ENCODE data around the gene ESAM.

ESAM gene

DNA sequence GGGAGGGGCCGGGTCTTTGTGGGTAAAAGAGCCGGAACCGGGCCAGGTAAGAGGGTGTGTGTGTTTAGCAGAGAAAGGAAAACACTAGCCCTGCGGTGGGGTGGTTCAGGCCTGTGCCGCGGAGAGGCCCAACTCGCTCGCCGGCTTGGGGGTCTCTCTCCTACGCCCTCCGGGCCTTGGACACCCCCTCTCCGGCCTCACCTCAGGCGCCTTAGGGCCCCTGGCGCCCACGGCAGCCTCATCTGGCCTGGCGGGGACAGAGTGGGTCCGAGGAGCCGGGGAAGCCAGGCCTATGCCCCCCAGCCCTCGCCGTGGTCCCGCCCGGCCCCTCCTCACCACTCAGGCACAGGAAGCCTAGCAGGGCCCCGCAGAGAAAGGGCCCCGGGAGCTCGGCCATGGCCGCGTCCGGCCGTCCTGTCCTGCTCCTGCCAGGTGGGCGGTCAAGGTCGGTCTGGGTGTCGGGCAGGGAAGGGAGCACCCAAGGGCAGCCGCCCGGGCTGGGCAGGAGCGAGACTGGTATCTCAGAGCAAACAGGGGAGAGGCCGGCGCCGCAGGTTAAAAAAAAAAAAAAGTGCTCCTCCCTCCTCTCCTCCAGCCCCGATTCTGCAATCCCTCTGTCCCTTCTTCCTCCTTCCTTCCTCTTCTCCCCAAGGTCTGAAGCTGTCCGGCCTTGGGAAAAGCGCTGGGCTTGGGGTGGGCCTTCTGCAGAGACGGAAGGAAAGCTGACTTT lies 10.2 kb downstream of the ESAM start, which contains the start of gene VSIG2:
Gene VSIG2, minus strand, starts transcription at position 515 of the 730 bp plus-strand sequence. Its CDS starts 118 bp downstream, at position 397.
- no peak for DNase-seq

- no peak for DNase-seq
These were observed 10.7 kb downstream of the ESAM start for GRCh38 chr11:124751391-124751740.

GRCh38 chr11:124749912-124750311 lies 12.2 kb downstream of the ESAM start:
- DNase-seq, result no peak

GRCh38 chr11:124748481-124749343 lies 13.4 kb downstream of the ESAM start:
- DNase-seq, result no peak

DNA sequence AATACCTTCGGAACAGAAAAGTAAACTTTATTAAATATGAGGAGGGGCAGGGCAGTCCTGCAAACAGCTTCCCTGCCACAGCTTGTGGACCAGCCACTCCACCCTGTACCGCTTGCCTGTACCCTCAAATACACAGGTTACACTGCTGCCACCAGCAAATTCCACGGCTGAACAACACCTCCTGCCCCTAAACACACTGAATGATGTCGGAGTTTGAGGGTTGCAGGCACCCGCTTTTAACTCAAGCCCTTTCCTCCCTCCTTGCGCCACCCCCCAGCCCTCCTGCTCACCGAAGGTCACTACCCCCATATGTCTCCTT lies 14.0 kb downstream of the ESAM start:
- no peak for DNase-seq

- DNase-seq, result no peak
These were observed 14.5 kb downstream of the ESAM start for GRCh38 chr11:124747406-124748099.

- peak; percentile 79 to 86 for DNase-seq
These were observed 15.4 kb downstream of the ESAM start for GRCh38 chr11:124746621-124747243.

GRCh38 chr11:124745835-124746620 lies 16.1 kb downstream of the ESAM start:
- DNase-seq, result peak; percentile 33 to 41

GRCh38 chr11:124745270-124745834 lies 16.7 kb downstream of the ESAM start:
- DNase-seq, result no peak

- no peak for DNase-seq
These were observed 19.0 kb downstream of the ESAM start for GRCh38 chr11:124743050-124743449.

GRCh38 chr11:124742555-124742954 lies 19.5 kb downstream of the ESAM start:
- no peak for DNase-seq

GRCh38 chr11:124740277-124740882 lies 21.7 kb downstream of the ESAM start:
- peak; percentile 57 to 65 for DNase-seq

DNA sequence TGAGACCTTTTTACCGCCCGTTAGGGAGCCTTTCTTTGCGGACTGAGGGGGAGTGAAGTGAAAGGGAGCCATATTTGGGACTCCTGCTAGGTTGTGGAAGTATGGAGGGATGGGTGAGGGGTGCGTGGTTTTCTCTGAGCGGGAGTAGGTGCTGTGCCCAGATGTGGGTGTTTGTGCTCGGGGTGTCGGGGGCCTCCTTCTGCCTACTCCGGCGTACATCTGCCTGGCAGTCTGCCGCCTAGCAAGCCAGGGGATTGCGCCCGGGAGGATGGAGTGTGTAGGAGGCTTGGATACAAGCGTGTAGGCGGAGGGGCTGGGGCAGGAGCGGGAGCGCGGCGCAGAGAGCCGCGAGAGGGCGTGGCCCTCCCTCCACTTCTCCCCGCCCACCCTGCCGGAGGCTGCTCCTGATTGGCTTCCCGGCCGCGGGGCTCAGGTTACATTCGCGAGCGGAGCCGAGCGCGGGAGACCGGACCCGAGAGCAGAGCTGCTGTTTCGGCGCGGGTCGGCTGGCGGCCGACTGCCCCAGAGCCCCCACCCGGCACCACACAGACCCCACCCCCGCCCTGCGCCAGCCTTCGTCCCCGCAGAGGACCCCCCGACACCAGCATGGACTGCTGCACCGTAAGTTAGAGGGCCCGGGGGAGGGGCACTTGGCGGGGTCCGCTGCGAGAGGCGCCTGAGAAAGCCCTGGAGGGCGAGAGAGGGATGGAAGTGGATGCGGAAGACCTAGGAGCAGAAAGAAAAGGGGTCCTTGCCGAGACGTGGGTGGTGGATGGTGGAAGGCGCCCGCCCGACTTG lies 22.4 kb downstream of the ESAM start, which contains the start of gene NRGN:
Gene NRGN, plus strand, starts transcription at position 464 of the 798 bp plus-strand sequence. Its CDS starts 143 bp downstream, at position 607.
- DNase-seq, result peak; percentile 81 to 85

DNA sequence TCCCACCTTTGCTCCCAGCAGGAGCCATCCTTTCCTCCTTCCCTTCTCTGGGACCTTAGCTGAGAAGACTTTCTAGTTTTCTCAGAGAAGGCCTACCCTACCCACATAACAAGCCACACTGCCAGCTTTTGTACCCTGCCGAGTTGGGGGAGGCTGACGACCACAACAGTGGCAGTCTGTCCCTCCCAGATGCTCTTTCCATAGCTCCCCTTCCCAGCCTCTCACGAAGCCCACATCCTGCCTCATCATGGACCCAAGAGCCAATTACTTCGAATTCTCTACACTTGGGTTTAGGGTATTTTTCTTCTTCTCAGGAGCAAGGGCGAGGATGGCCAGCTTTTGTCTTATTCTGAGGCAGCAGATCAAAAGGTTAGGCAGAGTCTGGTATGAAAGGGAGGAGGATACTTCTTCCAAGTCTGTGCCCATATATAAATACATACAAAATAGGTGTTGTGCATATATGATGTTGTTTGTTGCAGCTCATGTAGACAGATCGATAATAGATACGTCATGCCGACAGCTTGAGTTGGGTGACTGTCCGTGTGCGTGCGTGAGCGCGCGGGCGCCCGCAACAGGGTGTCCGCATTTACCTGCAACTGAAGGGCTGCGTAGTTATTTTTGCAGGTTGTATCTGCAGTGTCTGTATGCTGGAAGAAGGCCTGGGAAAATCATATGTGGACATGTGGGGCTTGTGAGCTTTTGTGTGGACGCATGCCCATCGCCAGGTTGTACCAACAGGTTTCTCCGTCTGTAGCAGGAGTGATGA lies 23.2 kb downstream of the ESAM start:
- no peak for DNase-seq

- no peak for DNase-seq
These were observed 24.3 kb downstream of the ESAM start for GRCh38 chr11:124737638-124738305.

DNA sequence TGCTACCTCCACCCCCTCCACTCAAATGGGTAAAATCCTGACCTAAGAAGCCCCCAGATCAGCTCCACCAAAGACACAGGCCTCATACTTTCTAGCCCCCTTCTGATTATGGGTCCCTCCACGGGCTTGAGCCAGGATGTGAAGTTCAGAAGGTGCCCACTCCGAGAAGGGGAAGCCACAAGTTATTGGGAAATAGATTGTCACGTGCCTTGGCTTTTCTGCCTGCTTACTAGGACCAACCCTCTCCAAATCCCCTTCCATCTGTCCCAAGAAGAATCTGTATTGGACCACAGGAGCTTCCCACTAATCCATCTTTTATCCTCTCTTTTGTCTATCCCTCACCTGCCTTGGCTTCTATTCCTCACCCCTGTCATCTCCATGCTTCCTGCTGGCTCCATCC lies 25.4 kb downstream of the ESAM start:
- DNase-seq, result no peak

GRCh38 chr11:124732230-124732629 lies 29.9 kb downstream of the ESAM start:
- peak in 1 of 2 donors; percentile 50 for DNase-seq

DNA sequence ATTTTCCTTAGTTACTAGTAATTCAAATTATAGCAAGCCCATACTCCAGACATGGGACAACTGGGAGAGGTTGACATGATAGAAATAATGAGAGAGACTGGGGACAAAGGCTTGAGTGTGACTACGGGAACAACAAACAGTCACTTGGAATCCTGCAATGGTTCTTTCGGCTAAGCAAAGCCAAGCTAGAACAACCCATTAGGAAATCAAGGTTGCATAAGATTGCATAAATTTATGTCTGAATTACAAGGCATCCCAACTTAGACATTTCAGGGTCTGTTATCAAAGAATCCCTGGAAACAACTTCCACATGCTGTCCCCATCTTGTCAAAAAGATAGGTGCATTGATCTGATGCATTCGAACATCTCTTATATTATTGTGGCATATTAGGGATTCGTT lies 32.5 kb downstream of the ESAM start:
- no peak for DNase-seq

- DNase-seq, result no peak
These were observed 34.0 kb downstream of the ESAM start for GRCh38 chr11:124728134-124728533.
